Stimulated activated CD4-positive, alpha-beta T cell treated with anti-CD3 and anti-CD28 coated beads, Interleukin-4, amount 100 ng/mL, for 1 hour (primary cell): ENCODE measurements around the gene IRGC.
A peak's percentile ranks its signal among the peaks of the same experiment; 100 is the strongest.

Experiments used
- DNase-seq: peaks from one replicate; pipeline ENCODE4 v3.0.0-alpha.2; 2020

Gene IRGC

DNA sequence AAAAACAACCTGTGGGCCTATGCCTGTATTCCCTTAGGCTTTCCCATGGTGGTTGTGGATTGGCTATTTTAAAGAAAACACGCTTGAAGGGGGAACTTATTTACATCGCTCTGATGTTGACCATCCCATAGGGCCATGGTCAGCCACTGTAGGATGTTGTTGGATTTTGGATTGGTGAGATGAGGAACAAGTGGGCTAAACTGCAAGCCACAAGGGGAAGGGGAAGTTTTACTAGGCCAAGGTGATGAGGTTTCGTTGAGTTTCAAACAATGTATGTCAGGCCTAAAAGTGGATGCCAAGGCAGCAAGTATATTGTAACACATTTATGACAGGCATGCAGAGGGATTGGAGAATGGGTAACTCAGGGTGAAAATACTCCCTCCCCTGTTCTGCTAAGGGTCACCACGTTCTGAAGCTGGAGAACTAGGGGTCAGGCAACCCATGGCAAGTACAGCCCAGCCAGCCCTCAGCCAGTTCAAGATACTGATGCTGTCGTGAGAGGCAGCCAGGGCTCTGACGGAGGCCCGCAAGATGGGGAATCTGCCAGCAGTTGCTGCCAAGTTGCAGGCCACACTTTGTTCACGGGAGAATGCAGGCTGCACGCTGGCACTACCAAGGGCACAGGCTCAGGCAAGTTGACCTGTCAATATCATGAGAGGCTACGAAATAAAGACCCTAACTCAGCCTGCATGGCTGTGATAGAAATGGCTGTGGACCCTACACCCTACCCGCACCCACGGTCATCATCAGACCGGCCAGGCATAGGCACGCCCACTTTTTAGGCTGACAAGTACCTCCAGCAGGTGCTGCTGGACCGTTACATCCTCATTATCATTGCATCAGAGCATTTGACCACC, 11.1 kb downstream of the IRGC start:
- DNase-seq, result no peak

DNA sequence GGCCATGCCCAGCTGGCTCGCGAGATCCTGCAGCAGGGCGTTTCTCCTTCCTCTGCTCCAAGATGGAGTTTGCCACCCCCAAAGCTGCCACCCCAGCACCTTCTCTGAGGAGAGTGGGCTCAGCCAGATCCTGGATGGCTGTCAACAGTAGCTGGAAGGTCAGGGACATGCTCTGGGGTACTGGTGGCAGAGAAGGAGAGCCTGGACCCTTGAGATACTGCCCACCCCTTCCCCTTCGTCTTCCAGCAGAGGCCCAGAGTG, 11.6 kb downstream of the IRGC start:
- DNase-seq, result no peak

DNA sequence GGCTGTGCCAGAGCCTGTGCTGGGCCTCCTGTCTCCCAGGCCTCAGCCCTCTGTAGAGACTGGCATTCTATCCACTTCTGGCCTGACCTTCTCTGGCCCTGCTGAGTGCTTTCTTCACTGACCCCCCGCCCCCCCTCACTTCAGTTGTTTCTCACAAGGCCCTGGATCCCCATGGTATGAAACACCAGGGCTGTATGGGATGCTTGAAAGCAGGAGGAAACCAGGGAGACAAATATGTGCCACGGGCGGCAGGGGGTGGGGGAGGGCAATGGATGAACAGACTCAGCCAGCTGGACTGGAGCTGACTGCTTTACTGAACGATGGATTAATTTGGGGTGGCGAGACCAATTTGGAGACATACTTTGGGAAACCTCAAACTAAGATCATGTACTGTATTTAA, 14.0 kb downstream of the IRGC start:
- DNase-seq, result no peak

DNA sequence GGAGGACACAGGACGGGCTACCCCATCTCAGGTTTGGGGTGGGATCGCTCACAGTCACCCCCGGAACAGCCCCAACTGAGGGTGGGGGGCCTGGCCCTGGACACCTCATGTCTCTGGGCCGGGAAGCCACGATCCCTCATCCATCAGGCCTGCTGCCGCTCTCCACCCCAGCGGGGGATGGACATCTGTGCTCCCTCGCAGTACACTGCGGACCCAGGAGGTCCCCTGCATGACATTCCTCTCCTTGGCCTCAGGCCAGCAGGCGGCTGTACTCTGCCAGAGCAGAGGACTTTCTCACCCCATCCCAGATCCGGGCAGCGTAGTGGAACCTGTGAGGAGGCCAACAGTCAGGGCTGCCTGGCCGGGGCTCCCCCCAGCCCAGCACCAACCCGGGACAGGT, 15.5 kb downstream of the IRGC start:
- no peak for DNase-seq

DNA sequence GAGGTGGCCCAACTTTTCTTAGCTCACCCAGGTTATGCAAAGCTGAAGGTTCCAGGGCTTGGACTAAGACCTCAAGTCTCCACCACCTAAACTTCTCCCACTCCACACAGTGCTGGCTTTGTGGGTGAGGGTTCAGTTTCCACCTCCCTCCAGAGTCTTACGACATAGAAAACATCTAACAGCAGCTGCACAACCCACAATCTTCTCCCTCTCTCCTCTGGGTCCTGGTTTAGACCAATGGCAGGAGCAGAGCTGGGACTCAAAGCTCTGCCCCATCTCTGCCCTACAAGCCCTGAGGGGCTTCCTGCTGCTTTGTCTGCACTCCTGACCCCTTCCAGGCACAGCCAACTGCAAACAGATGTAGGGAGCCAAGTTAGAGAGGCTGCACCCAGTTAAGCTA, 16.0 kb downstream of the IRGC start:
- DNase-seq, result no peak

DNA sequence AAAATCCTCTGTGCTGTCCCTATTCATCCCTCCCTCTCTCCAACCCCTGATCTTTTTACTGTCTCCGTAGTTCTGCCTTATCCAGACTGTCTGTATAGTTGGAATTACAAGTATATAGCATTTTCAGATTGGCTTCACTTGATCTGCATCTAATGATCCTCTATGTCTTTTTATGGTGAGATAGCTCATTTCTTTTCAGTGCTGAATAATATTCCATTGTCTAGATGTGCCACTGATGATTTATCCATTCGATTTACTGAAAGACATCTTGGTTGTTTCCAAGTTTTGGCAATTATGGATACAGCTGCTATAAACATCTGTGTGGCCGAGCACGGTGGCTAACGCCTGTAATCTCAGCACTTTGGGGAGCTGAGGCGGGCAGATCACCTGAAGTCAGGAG, 19.1 kb downstream of the IRGC start:
- DNase-seq, result no peak

DNA sequence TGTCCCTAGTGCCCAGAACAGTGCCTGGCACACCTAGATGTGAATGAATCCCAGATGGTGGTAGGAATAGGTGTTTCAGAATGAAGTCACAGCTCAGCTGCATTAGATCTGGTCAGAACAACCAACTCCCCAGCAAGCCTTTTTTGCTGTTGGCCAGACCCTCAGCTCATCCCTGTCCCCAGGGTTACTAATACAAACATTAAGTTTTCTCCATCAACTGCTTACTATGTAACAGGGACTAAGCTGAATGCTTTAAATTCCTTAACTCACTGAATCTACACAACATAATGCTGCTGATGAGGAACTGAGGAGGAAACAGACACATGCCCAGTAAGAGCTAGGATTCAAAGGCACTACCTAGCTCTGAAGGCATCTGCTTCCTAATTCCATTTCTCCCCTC, 20.1 kb downstream of the IRGC start:
- no peak for DNase-seq

DNA sequence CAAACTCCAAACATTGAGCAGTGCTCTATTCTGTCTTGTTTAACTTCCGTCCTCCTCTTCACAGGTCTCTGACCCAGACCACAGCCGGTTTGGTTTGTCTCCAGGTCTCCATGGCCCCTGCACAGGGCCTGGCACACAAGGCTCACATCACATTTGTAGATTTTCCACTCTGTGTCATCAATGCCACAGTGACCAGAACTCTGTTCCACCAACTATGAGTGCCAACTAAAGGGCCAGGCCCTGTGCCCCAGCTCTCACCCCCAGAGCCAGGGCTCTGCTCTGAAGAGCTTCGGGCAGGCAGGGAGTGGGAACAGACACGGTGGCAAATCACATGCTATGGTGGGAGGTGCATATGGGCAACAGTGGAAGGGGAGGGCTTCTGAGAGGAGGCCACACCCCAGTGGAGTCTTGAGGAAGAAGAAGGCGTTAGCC, 22.9 kb downstream of the IRGC start:
- no peak for DNase-seq

DNA sequence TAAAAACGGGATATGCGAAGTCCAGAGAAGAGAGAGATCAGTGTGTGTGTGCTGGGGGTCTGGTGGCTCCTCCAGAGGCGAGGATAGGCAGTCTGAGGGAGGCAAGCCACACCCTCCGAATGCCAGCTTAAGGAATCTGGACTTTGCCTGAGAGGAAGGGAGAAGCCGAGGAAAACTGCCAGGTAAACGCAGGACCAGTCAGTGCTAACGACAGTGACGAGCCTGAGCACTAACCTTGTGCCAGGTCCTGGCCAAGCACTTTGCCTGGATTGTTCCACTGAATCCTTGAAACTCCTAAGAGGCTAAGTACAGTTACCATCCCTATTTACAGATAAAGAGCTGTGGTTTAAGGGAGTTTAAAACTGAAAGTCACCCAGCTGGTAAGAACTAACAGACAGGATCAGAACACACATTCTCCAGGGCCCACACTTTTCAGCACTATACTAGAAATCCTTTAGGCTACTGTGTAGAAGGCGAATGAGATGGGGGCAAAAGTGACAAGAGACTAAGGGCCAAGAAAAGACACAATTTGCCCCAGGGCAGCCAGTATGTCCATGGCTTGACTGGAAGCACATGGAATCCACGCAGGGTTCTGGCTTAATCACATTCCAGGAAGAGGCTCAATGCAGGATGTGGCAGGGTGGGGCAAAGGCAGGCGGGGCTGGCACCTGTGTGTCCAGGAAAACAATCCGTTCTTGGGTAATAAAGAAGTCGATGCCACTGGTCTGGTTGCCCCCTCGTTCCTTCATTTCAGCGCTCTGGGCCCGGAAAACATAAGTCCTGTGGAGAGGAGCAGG, 23.8 kb downstream of the IRGC start:
- DNase-seq, result no peak

DNA sequence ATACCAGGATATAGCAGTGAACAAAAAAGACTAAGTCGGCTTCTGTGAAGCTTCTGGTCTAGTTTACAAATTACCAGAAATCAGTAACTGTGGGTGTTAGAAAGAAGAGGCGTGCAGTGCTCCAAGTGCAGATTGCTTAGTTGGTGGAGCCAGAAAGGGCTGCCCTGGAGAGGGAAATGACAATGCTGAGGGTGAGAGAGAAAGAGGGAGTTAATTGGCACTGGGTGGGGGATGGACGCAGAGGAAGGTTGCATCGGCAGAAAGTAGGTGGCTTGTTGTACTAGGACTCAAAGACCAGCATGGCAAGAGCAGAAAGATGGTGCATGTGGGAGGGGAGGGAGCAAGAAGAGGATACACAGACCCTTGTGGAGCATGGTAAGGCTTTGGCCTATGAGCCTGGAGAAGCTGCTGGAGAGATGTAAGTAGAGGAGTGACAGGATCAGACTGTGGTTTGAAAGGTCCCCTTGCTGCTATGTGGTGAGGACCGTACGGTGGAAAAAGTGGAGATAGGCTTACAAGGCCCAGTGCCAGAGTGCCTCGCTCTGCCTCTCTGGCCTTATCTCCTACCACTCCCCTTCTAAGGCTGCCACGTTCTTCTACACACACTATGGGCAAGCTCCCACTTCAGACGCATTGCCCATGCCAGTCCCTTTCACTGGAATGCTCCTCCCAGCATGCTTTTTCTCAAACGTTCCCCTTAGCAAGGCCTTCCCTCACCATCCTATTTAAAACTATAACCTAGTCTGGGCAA, 25.4 kb downstream of the IRGC start:
- no peak for DNase-seq

DNA sequence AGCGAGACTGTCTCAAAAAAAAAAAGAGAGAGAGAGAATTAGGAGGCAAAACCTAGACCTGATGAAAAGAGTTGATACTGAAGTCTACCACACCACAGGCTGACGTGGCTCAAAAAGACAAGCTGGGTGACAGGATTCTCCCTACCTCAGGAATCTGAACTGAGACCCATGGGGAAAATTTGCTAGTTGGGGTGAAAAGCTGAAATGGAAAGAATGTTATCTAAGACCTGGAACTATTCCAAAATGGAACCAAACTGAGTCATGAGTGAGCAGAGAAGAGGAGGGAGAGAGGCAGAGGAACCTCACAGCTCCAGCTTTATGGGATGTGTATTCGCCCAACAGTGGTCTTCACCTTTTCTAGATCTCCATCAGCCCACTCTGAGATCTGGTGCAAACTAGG, 27.2 kb downstream of the IRGC start:
- DNase-seq, result no peak

DNA sequence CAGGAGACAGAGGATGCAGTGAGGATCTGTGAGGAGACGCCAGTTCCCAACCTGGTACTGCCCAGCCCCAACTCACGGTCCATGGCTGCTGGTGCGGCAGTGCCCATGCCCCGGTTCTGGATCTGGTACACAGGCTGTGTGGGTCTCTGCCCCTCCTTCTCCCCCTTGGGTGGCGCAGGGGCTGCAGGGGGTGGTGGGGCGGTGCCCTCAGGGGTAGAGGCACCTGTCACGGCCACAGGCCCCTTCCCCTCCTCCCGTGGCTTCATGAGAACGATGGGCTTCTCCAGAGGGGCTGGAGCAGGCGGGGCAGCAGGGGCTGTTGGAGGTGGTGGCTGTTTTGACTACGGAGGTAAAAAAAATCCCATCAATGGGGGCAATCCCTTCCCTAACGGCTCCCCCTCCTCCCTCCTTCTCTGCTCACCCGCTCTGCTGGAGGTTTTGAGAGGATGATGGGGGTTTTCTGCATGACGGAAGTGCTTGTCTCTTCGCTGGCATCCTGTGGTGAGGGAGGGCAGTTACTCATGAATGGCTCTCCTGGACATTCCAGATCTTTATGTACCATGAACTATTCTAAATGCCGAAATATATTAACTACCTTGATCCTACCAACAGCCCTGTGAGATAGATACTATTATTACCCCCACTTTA, 31.8 kb downstream of the IRGC start:
- DNase-seq, result no peak

DNA sequence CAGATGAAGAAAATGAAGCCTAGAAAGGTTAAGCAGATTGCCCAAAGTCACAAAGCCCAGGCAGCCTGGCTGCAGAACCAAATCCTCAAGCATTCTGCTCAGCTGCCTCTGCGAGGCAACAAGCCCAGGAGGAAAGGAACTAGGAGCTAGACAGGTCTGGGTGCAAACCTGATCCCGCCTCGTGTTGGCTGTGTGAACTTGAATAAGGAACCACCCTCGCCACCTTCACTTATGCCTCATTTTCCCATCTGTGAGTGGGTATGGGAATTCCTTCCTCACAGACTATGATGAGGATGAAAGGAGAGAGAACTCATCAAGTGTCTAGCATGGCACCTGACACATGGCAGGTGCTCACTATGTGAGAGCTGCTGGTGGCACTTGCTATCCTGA, 32.3 kb downstream of the IRGC start:
- no peak for DNase-seq

DNA sequence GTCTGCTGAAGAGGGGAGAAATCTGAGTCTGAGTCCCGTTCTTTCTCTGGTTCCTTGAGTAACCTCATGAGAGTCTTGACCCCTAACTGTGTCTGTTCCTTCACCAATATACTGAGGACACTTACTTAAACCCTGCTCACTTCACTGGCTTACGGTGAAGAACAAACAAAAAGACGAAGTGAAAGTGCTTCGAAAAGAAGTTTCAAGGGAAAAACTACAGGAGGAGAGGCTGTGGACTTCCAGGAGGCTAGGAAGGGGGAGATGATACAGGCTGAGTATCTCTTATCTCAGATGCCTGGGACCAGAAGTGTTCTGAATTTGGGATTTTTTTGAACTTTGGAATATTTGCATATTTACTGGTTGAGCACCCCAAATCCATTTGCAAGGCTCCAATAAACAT, 32.8 kb downstream of the IRGC start:
- DNase-seq, result no peak

DNA sequence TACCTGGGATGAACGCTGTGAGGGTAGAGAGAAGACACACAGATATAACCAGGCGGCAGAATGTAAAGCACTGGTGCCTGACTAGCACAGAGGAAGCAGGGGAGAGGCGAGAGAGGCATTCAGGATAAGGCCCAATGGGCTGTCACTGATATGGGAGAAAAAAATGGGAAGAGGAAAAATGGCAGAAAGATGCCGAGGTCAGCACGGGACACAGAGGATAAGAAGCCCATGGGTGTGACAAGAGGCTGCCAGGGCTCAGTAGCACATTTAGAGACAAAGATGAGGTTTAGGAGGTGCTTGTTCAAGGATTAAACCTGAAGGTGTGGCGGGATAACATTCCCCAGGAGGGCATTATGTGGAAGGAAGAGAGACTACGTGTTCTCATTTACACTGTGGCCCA, 33.3 kb downstream of the IRGC start:
- no peak for DNase-seq

DNA sequence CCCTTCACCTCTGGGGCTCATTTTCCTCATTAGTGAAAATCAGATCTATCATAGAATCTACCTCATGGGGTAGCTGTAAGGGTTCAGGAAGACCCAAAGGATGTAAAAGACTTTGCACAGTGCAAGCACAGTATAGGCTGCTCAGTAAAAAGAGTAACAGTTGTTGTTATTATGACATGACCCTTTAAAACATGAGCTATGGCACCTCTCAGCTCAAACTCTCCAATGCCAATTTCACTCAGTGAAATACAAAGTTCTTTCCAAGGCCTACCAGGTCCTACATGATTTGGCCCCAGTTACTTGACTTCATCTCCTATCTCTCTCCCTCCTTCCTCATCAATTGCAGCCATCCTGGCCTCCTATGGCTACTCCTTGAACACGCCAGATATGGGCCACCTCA, 34.0 kb downstream of the IRGC start:
- DNase-seq, result no peak

DNA sequence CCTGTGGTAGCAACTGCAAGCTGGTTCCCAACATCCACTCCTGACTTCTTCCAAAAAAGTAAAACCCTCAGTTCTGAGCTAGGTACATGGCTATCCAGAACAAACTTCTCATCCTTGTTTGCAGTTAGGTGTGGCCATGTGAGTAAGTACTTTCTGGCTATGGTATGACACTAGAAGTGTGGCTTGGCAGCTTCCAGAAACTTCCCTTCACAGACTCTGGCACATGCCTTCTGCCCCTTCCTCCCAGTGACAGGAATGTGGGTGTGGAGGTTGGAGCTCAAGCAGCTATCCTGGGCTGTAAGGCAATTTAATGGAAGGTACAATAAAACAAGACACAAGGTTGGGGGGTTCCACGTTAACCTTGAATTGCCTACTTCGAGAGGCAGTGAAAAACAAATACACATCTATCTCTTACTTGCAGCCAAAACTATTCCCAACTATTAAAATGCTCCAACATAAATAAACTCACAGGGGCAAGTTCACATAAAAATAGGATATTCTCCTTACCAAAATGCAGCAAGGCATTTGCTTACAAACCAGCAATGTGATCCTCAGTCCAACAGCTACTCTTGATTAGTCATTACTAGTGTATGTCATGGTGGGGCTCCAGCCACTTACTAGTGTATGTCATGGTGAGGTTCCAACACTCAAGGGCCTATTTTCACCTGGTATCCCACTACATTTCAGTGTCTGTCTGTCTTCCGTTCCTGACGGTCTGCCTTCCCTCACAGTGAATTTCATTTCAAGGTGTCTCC, 35.8 kb downstream of the IRGC start:
- DNase-seq, result no peak

DNA sequence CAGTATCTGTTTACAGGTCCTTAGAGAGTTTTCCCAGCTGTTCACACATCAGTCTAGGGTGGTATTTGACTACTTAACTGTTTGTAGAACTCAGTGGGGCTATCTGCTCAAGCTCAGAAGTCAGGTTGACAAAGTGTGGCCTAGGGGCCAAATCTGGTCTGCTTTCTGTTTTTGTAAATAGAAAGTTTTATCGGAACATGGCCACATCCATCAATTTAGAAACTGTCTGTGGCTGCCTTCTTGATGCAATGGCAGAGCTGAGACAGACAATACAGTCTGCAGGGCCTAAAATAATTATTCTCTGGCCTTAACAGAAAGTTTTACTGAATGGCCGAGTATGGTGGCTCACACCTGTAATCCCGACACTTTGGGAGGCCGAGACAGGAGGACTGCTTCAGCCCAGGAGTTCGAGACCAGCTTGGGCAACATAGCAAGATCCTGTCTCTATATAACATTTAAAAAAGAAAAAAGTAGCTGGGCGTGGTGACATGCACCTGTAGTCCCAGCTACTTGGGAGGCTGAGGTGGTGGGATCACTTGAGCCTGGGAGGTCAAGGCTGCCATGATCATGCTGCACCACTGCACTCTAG, 36.5 kb downstream of the IRGC start:
- no peak for DNase-seq

DNA sequence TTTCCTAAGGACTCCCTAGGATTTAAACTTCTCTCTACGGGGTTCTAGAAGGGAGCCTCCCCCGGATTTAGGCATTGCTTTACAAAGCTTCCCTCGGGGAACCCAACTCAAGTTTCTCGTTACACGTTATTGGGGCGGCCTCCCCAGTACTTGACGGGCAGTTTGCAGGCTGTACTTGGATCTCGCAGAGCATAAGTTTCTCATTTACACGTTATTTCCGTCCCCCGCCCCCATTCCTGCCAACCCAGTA, 38.3 kb downstream of the IRGC start:
- no peak for DNase-seq

DNA sequence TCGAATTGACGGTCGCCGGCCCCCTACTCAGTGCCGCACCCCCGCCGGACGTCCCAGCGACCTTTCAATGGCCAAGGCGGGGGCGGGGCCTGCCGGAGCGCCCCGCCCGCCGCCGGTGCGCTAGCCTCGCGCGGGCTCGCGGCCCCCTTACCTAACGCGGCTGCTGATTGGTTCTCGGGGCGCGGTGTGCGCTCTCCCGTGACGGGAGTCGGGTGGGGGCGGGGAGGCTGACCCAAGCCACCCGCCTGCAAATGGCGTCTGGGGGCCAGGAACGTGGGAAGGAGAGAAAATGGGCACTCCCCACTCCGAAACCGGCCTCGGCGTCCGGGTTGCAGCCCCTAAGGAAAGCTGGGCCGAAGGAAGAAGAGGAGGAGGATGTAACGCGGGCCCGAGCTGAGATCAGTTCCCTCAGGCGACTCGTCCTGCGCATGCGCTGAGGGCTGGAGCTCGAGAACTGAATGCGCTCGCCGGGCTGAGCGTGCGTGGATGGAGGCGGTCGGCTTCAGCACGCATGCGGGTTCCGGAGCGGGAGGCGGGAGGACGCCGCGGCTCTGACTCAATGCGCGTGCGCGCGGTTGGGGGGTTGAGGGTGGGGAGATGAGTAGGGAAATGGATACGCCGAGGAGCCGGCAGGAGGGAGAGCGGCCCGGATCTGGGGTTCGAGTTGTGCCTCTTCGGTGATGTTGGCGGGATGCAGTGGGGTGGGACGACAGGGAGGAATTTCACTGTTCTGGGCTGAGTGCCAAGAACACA, 38.8 kb downstream of the IRGC start, which contains the start of gene SMG9:
TSS of gene SMG9 (minus strand) at position 460 of the 753 bp plus-strand sequence. CDS start 4,221 bp downstream, outside the sequence.
- DNase-seq, result peak; percentile 98

DNA sequence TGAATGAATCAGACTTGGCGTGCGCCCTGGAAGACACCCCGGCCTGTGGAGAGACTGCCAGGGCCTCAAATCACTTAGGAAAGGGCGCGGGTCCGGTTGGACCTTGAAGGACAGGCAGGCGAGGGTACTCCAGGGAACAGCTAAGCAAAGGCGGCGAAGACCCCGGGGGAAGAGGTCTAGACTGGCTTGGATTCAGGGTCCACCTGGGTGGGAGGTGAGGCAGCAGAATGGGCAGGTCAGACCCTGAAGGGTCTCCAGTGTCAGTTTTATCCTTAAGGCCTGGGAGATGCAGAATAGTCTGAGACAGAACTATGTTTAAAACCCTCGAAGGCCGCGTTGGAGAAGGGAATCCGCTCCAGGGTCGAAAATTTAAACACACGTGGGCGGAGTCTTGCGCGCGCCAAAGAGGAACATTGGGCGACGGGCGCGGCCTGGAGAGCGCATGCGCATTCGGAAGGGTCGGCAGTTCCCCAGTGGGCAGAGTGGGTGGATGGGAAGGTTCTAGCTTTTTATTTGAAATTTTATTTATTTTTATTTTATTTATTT, 39.5 kb downstream of the IRGC start:
- peak; percentile 77 for DNase-seq
